ENCODE data around the gene MATN4. TPM values are rescaled to one million over a fixed set of nuclear protein-coding genes. Genes with fewer than 3 reads are reported as not detected.

Gene MATN4
- total RNA-seq, 1 experiment from 2014 or later: 0.17 TPM

- intact Hi-C loops (cut with micrococcal nuclease; ENCODE audit: unreplicated experiment): loop anchor here (1.0 kb wide), 2 partner anchors 118 to 452 kb away; no protein-coding TSS in a partner anchor
- no peak overlapping the region for H3K27ac Mint-ChIP-seq (ENCODE audit: unreplicated experiment)
- no peak overlapping the region for H3K4me3 Mint-ChIP-seq (ENCODE audit: low read depth, unreplicated experiment)
- CTCF ChIA-PET: interaction anchor here (0.7 to 3.4 kb wide), 11 partner anchors 10 to 452 kb away, joined by 3 to 34 read pairs (median 5); partner anchors contain the start of gene MATN4
- peaks cover 8% of the 10 kb centered on the region for H3K36me3 Mint-ChIP-seq (ENCODE audit: insufficient read depth, unreplicated experiment)
- DNase-seq: no peak
- peaks cover 54% of the 10 kb centered on the region for H3K27me3 Mint-ChIP-seq (ENCODE audit: unreplicated experiment)
- no TSS peak for BruUV-seq (replicated peaks)
- H3K9me3 Mint-ChIP-seq (ENCODE audit: low read depth, unreplicated experiment): no peaks in the 10 kb centered on the region
- H3K4me1 Mint-ChIP-seq (ENCODE audit: low read depth, unreplicated experiment): peaks cover 20% of the 10 kb centered on the region
- no peak for TF ChIP-seq CTCF (IDR thresholded peaks at IDR 0.05; ENCODE audit: unreplicated experiment)
Measured at GRCh38 chr20:45318948-45319347, 10.8 kb upstream of the MATN4 start.

GRCh38 chr20:45318386-45318939 is 10.4 kb upstream of the MATN4 start:
- peaks cover 3% of the 10 kb centered on the region for H3K36me3 Mint-ChIP-seq (ENCODE audit: insufficient read depth, unreplicated experiment)
- CTCF ChIA-PET: interaction anchor here (0.6 to 3.4 kb wide), 12 partner anchors 10 to 453 kb away, joined by 3 to 34 read pairs (median 4); partner anchors contain the start of gene MATN4
- intact Hi-C loops (cut with micrococcal nuclease; ENCODE audit: unreplicated experiment): no loop called here
- TF ChIP-seq CTCF (IDR thresholded peaks at IDR 0.05; ENCODE audit: unreplicated experiment): no peak
- peaks cover 59% of the 10 kb centered on the region for H3K27me3 Mint-ChIP-seq (ENCODE audit: unreplicated experiment)
- H3K4me1 Mint-ChIP-seq (ENCODE audit: low read depth, unreplicated experiment): peaks cover 15% of the 10 kb centered on the region
- no TSS peak for BruUV-seq (replicated peaks)
- DNase-seq: no peak
- H3K4me3 Mint-ChIP-seq (ENCODE audit: low read depth, unreplicated experiment): no peak overlapping the region
- no peaks in the 10 kb centered on the region for H3K9me3 Mint-ChIP-seq (ENCODE audit: low read depth, unreplicated experiment)
- H3K27ac Mint-ChIP-seq (ENCODE audit: unreplicated experiment): no peak overlapping the region

- Mint-ChIP-seq H3K27ac (ENCODE audit: unreplicated experiment) (no peak overlapping the region), H3K9me3 (ENCODE audit: low read depth, unreplicated experiment) (no peaks in the 10 kb centered on the region), H3K36me3 (ENCODE audit: insufficient read depth, unreplicated experiment) (no peaks in the 10 kb centered on the region), H3K4me1 (ENCODE audit: low read depth, unreplicated experiment) (peaks cover 9% of the 10 kb centered on the region), H3K27me3 (ENCODE audit: unreplicated experiment) (peaks cover 65% of the 10 kb centered on the region), H3K4me3 (ENCODE audit: low read depth, unreplicated experiment) (no peak overlapping the region)
- no TSS peak for BruUV-seq (replicated peaks)
- intact Hi-C loops (cut with micrococcal nuclease; ENCODE audit: unreplicated experiment): no loop called here
- CTCF ChIA-PET: interaction anchor here (0.6 to 3.4 kb wide), 5 partner anchors 24 to 119 kb away, joined by 3 to 34 read pairs (median 6); no protein-coding TSS in a partner anchor
- TF ChIP-seq CTCF (IDR thresholded peaks at IDR 0.05; ENCODE audit: unreplicated experiment): no peak
- no peak for DNase-seq
Measured at GRCh38 chr20:45317826-45318225, 9.7 kb upstream of the MATN4 start.

- Mint-ChIP-seq H3K27ac (ENCODE audit: unreplicated experiment) (no peak overlapping the region), H3K4me1 (ENCODE audit: low read depth, unreplicated experiment) (peaks cover under 1% of the 10 kb centered on the region), H3K27me3 (ENCODE audit: unreplicated experiment) (peaks cover 79% of the 10 kb centered on the region), H3K4me3 (ENCODE audit: low read depth, unreplicated experiment) (no peak overlapping the region), H3K36me3 (ENCODE audit: insufficient read depth, unreplicated experiment) (no peaks in the 10 kb centered on the region), H3K9me3 (ENCODE audit: low read depth, unreplicated experiment) (no peaks in the 10 kb centered on the region)
- intact Hi-C loops (cut with micrococcal nuclease; ENCODE audit: unreplicated experiment): no loop called here
- CTCF ChIA-PET: interaction anchor here (0.6 to 1.0 kb wide), 3 partner anchors 47 to 912 kb away, joined by 3 to 7 read pairs (median 3); no protein-coding TSS in a partner anchor
- DNase-seq: no peak
- no TSS peak for BruUV-seq (replicated peaks)
- no peak for TF ChIP-seq CTCF (IDR thresholded peaks at IDR 0.05; ENCODE audit: unreplicated experiment)
Measured at GRCh38 chr20:45316150-45317080, 8.3 kb upstream of the MATN4 start.

All from Calu3 (cell line).